ENCODE data around the gene HDAC10. TPM values are rescaled to one million over a fixed set of nuclear protein-coding genes. Genes with fewer than 3 reads are reported as not detected.
A peak's percentile ranks its signal among the peaks of the same experiment; 100 is the strongest.
"Not testable (repeated sequence)": the region's sequence is repeated elsewhere in the genome, so short reads cannot be mapped to it uniquely, and the experiment has no call there.

The HDAC10 gene
- total RNA-seq, 1 donor from 2014 or later = 52.4 TPM

DNA sequence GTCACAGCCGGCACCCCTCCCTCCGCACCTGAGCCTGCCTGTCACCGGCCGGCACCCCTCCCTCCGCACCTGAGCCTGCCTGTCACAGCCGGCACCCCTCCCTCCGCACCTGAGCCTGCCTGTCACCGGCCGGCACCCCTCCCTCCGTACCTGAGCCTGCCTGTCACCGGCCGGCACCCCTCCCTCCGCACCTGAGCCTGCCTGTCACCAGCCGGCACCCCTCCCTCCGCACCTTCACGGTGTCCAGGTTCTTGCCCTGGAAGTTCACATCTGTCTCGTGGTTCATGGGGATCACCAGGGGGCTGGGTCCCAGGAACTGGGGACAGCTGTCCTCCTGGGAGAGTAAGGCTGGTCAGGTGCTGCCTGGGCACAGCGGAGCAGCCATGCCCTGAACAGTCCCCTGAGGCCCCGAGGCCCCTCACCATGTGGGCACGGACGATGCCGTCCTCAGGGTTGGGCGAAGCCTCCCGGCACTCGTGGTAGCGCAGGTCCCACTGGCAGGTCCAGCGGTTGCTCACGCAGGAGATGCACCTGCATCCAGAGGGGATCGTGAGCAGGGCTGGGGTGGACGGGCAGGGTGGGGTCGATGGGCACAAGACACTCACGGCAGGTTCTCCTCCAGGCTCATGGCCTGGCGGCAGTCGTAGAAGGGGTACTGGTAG lies 34.6 kb upstream of the HDAC10 start:
- no peak for DNase-seq (ENCODE audit: low spot score)

GRCh38 chr22:50284479-50284878 lies 33.4 kb upstream of the HDAC10 start:
- no peak for DNase-seq (ENCODE audit: low spot score)

DNA sequence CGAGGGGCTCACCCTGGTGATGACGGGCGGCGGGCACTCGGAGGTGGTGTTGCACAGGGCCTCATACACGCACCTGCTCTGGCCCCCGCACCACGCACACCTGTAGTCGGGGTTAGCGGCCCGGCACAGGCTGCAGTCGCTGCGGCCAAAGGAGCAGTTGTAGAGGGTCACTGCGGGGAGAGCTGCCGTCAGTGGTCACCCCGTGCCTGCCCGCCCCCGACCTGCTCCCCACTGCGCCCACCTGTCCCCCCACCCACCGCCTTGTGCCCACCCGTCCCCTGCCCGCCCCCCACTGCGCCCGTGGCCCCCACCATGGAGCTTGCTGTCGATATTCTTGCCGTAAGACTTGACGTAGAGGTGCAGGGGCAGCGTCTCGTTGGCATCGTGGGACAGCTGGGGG lies 32.8 kb upstream of the HDAC10 start:
- DNase-seq (ENCODE audit: low spot score) = no peak

GRCh38 chr22:50282361-50283155 lies 31.5 kb upstream of the HDAC10 start:
- DNase-seq (ENCODE audit: low spot score) = peak; percentile 91

DNA sequence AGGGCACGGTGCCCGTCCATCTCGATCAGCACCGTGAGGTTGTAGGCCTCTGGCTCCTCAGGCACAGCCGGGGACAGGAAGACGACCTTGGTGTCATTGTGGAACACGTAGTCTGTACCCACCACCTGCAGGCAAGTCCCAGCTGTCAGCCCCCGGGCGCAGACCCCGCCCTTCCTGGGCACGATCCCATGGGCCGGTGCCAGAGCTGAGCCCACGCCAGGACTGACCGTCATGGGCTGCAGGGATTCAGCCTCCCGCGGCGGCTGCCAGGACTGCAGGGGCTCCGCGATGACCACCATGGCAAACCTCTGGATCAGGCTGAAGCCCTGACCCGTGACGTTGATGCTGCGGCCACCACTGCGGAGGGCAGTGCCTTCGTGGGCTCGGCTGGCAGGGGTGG lies 30.9 kb upstream of the HDAC10 start:
- DNase-seq (ENCODE audit: low spot score) = no peak

- no peak for DNase-seq (ENCODE audit: low spot score)
Measured at GRCh38 chr22:50281384-50281760, 30.3 kb upstream of the HDAC10 start.

GRCh38 chr22:50280708-50281383 lies 29.8 kb upstream of the HDAC10 start:
- no peak for DNase-seq (ENCODE audit: low spot score)

GRCh38 chr22:50280022-50280707 lies 29.1 kb upstream of the HDAC10 start:
- no peak for DNase-seq (ENCODE audit: low spot score)

DNA sequence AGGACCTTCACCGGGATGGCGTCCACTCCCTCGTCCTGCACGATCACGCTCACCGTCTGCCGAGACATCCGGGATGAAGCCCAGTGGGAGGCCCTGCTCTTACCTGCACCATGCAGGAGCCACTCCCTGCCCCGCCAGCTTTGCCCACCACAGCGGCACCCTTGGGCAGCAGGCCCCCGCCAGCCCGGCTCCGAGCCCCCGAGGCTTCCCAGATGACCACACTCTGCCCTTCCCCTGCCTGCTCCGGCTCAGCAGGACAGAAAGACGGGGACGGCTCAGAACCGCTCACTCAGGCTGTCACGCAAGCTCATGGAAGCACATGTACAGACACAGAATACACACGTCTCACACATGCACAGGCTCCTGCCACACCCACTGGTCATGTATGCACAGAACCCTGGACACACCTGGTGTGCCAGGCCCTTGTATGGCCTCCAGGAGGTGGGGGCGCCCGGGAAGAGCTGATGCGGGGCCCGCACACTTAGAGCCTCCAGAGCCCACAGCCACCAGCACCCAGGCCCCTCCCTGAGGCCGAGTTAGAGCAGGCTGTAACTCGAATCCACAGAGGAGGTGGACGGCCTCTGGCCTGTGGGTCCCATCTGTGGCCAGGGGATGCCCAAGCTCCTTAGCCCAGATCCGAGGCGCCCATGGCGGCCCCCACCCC lies 28.0 kb upstream of the HDAC10 start:
- DNase-seq (ENCODE audit: low spot score) = no peak

DNA sequence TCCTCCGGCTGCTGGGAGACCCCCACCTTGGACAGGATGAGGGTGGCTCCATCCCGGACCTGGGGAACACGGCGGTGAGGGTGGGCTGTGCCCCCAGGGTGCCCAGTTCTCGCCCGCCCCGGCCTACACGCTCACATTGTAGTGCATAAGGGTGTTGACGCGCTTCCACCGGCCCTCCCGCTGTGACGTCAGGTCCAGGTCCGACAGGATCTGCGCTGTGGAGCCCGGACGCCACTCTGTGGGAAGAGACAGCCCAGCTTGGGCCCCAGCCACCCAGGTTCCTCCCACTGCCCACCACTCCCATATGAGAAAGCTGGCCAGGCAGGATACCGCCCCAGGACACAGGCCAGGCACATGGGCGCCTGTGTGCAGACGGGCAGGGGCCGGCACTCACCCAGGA lies 27.4 kb upstream of the HDAC10 start:
- DNase-seq (ENCODE audit: low spot score) = no peak

DNA sequence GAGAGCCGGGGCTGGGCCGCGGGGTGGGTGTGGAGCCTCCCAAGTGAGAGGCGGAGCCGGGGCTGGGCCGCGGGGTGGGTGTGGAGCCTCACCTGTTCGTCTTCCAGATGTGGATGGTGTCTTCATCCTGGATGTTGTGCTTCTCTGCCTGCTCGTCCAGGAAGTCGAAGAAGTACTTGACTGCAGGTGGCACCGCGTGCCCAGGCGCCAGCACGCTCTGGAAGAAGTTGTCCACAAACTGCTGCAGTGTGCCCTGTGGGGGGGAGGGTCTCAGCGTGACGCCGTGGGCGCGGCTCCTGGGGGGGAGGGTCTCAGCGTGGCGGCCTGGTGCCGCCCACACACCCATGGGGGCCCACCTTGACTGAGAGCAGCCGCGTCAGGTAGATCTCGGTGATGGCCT lies 26.7 kb upstream of the HDAC10 start:
- no peak for DNase-seq (ENCODE audit: low spot score)

DNA sequence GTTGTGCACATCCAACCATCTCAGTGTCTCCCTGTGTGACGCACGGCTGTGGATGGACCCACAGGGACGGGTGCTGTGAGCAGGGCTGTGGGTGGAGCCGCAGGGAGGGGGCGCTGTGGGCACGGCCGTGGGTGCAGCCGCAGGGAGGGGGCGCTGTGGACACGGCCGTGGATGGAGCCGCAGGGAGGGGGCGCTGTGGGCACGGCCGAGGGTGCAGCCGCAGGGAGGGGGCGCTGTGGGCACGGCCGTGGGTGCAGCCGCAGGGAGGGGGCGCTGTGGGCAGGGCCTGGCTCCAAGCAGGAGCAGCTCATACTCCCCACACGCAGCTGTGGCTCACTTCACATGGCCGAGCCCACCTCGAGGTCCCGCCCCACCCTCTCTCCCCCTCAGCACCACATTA lies 25.1 kb upstream of the HDAC10 start:
- DNase-seq (ENCODE audit: low spot score) = no peak

- no peak for DNase-seq (ENCODE audit: low spot score)
Measured at GRCh38 chr22:50275181-50276055, 24.4 kb upstream of the HDAC10 start.

DNA sequence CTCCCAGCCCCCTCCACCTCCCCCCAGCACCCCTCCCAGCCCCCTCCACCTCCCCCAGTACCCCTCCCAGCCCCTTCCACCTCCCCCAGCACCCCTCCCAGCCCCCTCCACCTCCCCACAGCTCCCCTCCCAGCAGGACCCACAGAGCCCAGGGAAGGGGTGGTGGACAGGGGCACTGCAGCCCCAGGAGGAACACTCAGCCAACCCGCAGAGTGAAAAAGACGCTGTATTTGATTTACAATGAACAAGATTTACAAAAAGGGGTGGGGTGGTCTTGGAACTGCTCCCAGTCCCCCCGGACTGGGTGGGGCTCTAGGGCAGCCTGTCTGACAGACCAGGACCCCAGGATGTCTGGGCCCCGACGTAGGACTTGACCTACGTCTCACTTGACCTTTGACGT lies 23.7 kb upstream of the HDAC10 start:
- DNase-seq (ENCODE audit: low spot score) = no peak

DNA sequence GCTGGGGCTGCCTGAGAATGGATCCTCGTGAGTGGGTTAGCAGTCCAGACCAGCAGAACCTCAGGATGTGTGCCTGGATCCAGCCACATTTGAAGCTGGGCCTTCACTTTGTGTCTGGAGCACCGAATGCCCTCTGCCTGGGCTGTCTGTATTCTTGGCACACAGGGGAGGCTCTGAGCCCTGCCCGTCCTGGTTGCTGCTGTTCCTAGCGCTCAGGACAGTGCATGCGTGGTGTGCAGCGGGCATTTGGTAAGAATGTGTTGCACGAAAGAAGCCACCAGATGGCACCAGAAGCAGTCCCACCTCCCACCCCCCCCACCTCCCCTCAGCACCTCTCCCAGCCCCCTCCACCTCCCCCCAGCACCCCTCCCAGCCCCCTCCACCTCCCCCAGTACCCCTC lies 23.2 kb upstream of the HDAC10 start:
- no peak for DNase-seq (ENCODE audit: low spot score)

GRCh38 chr22:50273781-50274180 lies 22.7 kb upstream of the HDAC10 start:
- DNase-seq (ENCODE audit: low spot score) = not testable (repeated sequence)

DNA sequence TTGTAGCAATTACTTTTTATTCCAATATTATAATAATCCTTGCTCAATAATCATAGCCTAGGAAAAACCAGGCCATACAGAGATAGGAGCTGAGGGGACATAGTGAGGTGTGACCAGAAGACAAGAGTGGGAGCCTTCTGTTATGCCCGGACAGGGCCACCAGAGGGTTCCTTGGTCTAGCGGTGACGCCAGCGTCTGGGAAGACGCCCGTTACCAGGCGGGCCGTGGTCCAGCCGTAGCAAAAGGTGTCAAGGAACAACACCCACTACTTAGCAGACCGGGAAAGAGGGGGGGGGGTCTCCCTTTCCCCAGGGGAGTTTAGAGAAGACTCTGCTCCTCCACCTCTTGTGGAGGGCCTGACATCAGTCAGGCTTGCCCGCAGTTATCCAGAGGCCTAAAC lies 22.3 kb upstream of the HDAC10 start:
- not testable (repeated sequence) for DNase-seq (ENCODE audit: low spot score)

DNA sequence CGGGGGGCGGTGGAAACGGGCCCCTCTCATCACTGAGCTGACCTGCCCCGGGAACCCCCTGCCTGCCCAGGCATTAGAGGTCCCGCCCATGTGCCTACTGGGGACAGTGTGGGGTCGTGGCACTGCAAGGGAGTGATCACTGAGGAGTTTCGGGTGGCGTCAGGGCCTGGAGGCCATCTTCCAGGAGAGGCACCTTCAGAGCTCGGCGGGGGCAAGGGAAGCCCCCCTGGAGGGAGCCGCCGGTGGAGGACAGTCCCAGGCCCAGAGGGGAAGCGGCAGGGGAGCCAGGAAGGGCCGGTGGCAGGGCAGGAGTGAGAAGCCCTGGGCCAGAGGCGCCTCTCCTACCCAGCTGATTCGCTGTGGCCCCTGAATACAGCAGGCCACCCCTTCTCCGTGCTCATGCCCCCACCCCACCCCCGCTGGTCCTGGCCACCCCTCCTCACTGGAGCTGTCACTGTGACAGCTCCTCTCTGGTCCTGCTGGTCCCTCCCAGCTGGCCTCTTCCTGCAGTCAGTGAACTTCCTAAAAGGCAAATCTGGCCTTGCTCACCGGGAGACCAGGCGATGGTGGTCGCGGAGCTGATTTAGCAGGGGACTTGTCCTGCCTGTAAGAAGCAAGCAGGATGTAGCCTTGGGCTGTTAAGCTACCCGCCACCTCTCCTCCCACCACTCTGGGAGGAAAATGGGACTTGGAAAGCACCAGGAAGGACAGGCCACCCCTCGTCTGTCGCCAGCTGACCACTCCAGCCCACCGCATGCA lies 21.2 kb upstream of the HDAC10 start:
- no peak for DNase-seq (ENCODE audit: low spot score)

- DNase-seq (ENCODE audit: low spot score) = no peak
Measured at GRCh38 chr22:50271519-50271970, 20.5 kb upstream of the HDAC10 start.

All from ureter (tissue), 1 donor.